Measurements from ENCODE around the gene SIRT3. TPM values are rescaled to one million over a fixed set of nuclear protein-coding genes. Genes with fewer than 3 reads are reported as not detected.

SIRT3 gene
- total RNA-seq, 4 donors from 2014 or later, result 12.7 to 24.1 (median 17.3) TPM

DNA sequence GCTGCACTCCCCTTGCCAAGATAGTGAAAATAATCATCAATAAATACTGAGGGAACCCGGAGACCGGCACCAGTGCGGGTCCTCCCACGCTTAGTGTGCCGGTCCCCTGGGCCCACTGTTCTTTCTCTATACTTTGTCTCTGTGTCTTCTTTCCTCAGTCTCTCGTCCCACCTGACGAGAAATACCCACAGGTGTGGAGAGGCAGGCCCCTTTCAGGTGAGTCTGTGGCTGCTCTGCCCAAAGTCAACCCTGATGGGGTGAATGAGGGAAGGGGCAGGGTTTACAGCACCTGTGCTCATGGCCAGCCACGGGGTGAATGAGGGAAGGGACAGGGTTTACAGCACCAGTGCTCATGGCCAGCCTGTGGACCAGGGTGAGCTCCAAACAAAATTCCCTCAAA lies 33.7 kb downstream of the SIRT3 start:
- peak overlapping the region in 1 of 4 donors; percentile 5 for H3K27ac ChIP-seq
- no peak for ATAC-seq
- no peaks in the 10 kb centered on the region for H3K9me3 ChIP-seq
- no peaks in the 10 kb centered on the region for H3K27me3 ChIP-seq
- no peak overlapping the region for H3K4me3 ChIP-seq
- H3K4me1 ChIP-seq, result peaks cover 0 to 45% (median 14%) of the 10 kb centered on the region in 3 donors
- WGBS, 2 donors (ENCODE audit: low coverage in 1 of 2), result 81 to 82% methylated on average over 7 to 8 of the region's 8 CpGs
- TF ChIP-seq EP300 (IDR thresholded peaks at IDR 0.05) (no peak), POLR2AphosphoS5 (IDR thresholded peaks at IDR 0.05) (no peak), POLR2A (IDR thresholded peaks at IDR 0.05) (no peak)
- TF ChIP-seq, protein P1, sequence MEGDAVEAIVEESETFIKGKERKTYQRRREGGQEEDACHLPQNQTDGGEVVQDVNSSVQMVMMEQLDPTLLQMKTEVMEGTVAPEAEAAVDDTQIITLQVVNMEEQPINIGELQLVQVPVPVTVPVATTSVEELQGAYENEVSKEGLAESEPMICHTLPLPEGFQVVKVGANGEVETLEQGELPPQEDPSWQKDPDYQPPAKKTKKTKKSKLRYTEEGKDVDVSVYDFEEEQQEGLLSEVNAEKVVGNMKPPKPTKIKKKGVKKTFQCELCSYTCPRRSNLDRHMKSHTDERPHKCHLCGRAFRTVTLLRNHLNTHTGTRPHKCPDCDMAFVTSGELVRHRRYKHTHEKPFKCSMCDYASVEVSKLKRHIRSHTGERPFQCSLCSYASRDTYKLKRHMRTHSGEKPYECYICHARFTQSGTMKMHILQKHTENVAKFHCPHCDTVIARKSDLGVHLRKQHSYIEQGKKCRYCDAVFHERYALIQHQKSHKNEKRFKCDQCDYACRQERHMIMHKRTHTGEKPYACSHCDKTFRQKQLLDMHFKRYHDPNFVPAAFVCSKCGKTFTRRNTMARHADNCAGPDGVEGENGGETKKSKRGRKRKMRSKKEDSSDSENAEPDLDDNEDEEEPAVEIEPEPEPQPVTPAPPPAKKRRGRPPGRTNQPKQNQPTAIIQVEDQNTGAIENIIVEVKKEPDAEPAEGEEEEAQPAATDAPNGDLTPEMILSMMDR (IDR thresholded peaks at IDR 0.05), result no peak
- peaks cover 0 to 61% of the 10 kb centered on the region in 2 donors for H3K36me3 ChIP-seq

DNA sequence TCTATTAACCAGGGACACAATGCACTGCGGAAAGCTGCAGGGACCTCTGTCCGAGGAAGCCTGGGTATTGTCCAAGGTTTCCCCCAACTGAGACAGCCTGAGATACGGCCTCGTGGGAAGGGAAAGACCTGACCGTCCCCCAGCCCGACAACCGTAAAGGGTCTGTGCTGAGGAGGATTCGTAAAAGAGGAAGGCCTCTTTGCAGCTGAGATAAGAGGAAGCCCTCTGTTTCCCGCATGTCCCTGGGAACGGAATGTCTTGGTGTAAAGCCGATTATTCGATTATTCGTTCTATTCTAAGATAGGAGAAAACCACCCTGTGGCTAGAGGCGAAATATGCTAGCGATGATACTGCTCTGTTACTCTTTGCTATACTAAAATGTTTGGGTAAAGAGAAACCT lies 34.2 kb downstream of the SIRT3 start:
- Histone ChIP-seq H3K4me1 (peaks cover 0 to 45% (median 14%) of the 10 kb centered on the region in 3 donors), H3K9me3 (no peaks in the 10 kb centered on the region), H3K4me3 (no peak overlapping the region), H3K27ac (no peak overlapping the region), H3K36me3 (peaks cover 0 to 61% of the 10 kb centered on the region in 2 donors), H3K27me3 (no peaks in the 10 kb centered on the region)
- 60 to 80% methylated on average over 4 to 10 of the region's 15 CpGs for WGBS, 2 donors (ENCODE audit: low coverage in 1 of 2)
- TF ChIP-seq, protein P1 (IDR thresholded peaks at IDR 0.05), result no peak
- TF ChIP-seq POLR2AphosphoS5 (IDR thresholded peaks at IDR 0.05) (no peak), EP300 (IDR thresholded peaks at IDR 0.05) (no peak), POLR2A (IDR thresholded peaks at IDR 0.05) (no peak)
- ATAC-seq, result no peak

DNA sequence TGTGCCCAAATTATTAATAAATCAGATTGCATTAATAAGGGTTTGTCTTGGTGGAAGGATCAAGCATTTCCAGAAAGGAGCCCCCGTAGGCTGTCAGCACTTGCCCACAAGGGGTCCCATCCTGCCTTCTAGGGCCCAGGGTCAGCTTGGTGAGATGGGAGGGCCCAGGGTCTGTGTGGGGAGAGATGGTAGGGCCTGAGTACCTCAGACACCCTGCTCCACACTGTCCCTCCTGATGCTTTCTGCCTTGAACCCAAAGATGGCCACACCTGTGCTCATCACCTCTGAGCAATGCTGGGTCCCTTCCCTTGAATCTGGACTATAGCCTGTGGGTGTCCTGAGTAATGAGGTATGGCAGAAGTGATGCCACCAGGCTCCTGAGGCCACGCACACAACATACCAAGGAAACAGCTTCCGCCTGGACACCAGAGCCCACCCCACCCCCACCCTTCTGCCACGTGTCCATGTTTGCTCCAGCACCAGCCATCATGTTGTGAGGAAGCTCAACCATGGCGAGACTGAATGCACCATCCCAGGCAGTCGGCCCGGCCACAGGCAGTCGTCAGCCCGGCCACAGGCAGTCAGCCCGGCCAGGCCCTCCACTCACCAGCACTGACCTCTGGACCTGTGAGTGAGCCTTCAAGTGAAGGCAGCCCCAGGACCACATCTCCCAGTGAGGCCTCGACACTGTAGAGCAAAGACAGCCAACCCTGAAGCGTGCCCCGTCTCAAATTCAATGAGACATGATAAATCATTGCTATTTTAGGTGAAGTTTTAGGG lies 35.7 kb downstream of the SIRT3 start:
- H3K36me3 ChIP-seq, result peaks cover 0 to 56% of the 10 kb centered on the region in 2 donors
- no peaks in the 10 kb centered on the region for H3K9me3 ChIP-seq
- ATAC-seq, result no peak

DNA sequence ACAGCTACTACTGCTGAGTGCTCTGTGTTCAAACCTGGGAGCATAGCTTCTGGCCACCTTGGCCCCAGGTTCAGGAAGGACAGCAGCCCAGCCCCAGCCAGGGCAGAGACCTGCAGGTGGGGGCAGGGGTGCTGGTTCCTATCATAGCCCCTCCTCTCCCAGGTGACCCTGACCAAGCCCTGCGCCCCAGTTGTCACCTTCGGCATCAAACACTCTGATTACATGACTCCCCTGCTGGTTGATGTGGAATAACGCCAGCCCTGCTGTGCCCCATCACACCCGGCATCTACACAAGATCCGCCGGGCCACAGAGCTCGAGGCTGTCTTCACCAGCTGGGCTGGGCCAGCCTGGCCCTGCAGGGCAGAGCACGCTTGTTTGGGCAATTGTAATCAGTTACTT lies 36.4 kb downstream of the SIRT3 start:
- H3K27ac ChIP-seq, result no peak overlapping the region
- no peak for ATAC-seq
- no peaks in the 10 kb centered on the region for H3K9me3 ChIP-seq
- TF ChIP-seq, protein P1 (IDR thresholded peaks at IDR 0.05), result no peak
- TF ChIP-seq POLR2AphosphoS5 (IDR thresholded peaks at IDR 0.05) (no peak), EP300 (IDR thresholded peaks at IDR 0.05) (no peak), POLR2A (IDR thresholded peaks at IDR 0.05) (no peak)
- 76 to 83% methylated on average over 2 to 6 of the region's 8 CpGs for WGBS, 2 donors (ENCODE audit: low coverage in 1 of 2)
- no peak overlapping the region for H3K4me3 ChIP-seq
- no peaks in the 10 kb centered on the region for H3K27me3 ChIP-seq
- peaks cover 0 to 50% of the 10 kb centered on the region in 2 donors for H3K36me3 ChIP-seq
- peaks cover 0 to 27% (median 0%) of the 10 kb centered on the region in 3 donors for H3K4me1 ChIP-seq

More for the DNA sequence above, 35.7 kb downstream of the SIRT3 start:
- Histone ChIP-seq H3K27me3 (no peaks in the 10 kb centered on the region), H3K27ac (no peak overlapping the region), H3K4me1 (peaks cover 0 to 33% (median 3%) of the 10 kb centered on the region in 3 donors), H3K4me3 (no peak overlapping the region)
- TF ChIP-seq POLR2AphosphoS5 (IDR thresholded peaks at IDR 0.05), result no peak
- TF ChIP-seq EP300 (IDR thresholded peaks at IDR 0.05), result no peak
- TF ChIP-seq POLR2A (IDR thresholded peaks at IDR 0.05), result no peak
- TF ChIP-seq, protein P1 (IDR thresholded peaks at IDR 0.05), result no peak
- 73 to 89% methylated on average over 2 to 3 of the region's 13 CpGs for WGBS, 2 donors (ENCODE audit: low coverage in 1 of 2)
